IPS-NIHi11 (cell line): Measurements from ENCODE around the gene TMEM231.
A peak's percentile ranks its signal among the peaks of the same experiment; 100 is the strongest.
"Not testable (repeated sequence)": the region's sequence is repeated elsewhere in the genome, so short reads cannot be mapped to it uniquely, and the experiment has no call there.

Experiments
- DNase-seq: peaks from one replicate; pipeline ENCODE4 v3.0.0; 2012; ENCODE audit warnings: mixed read lengths, low spot score

The TMEM231 gene

DNA sequence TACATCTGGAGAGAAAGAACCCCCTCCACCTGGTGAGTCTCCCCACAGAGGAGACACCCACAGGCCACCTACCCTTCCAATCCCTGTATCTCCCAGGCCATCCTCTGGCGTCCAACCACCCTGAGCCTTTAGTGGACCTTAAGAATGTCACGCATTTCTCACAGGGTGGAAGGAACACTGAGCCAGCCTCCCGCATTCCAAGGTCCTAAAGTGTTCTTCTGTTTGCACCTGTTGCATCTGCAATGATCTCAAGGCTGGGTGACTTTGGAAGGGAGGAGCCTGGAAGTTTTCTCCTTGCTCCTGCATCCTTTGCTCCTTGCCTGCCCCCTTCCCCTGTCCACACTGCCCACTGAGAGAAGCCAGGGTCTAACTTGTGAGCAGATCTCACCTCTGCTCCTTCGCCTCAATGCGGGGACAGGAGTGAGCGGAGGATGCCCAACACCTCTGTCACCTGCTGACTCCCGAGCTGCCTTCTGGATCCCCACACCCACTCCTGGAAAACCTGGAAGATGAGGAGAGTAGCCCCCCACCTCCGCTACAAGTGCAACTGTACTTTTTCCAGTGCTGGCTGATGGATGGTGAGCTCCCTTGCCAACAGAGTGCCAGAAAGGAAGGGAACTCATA lies 23.8 kb downstream of the TMEM231 start:
- DNase-seq: no peak

DNA sequence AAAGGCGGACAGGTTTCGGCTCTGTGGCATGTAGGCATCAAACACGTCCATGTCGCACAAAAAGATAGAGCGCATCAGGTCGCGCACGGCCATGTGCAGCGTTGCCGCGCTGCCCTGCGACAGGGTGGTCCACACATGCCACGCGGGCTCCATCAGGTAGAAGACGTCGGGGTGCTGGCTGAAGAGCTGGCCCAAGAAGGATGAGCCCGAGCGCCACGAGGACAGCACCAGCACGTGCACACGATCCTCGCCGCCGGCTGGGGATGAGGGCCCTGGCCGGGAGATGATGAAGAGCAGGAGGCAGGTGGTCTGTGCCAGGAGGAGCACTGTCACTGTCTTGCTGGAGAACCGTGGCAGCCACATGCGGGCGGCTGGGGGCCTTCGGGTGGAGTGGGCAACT lies 26.1 kb downstream of the TMEM231 start:
- no peak for DNase-seq

DNA sequence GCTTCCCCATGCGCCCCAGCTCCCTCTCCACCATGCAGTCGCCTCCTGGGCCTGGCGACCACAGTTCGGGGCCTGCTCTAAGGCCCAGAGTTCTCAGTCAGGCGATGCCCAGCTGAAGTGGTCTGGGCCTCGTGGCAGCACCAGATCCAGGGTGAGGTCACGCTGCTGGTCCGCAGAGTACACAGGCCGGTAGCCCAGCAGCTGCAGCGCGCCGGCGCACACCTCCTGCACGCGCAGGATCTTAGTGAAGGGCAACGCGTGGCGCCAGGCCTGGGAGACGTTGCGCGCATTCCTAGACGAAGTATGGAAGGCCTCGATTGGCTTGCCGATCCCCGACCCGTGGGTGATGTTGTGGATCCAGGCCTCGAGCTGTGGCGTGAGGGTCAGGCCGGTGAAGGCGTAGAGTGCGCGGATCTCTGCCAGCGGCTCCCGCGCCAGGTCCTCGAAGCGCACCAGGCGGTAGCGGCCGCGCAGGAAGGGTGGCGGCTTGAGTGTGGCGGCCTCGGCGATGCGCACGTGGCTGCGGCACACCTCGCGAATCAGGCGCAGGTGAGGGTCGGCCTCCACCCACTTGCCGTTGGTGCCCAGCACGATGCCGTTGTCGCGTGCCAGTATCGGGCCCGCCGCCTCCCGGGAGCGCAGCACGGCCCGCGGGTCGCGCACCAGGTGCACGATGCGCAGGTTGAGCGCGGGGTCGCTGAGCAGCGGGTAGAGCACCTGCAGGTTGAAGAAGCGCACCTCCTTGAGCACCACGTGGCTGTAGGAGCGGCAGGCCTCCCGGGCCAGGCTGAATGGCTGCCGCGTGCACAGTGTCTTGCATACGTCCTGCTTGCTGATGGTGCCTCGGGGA lies 26.8 kb downstream of the TMEM231 start:
- no peak for DNase-seq

DNA sequence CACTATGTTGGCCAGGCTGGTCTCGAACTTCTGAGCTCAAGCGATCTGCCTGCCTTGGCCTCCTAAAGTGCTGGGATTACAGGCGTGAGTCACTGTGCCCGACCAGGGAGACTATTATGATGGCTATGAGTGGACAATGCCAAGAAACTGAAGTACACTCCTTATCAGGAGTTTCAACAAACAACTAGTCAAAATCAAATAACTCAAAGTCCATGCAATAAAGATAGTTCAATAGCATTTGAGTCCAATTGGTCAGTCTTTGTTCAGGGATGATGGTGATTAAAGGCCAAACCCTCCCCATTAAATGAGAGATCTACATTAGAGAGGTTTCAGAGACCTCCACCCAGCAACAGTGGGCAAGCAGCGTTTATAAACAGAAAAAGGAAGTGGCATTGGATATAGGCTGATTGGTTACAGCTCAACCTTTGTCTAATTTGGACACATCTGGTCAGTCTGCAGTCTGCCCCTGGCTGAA lies 28.2 kb downstream of the TMEM231 start:
- DNase-seq: no peak

DNA sequence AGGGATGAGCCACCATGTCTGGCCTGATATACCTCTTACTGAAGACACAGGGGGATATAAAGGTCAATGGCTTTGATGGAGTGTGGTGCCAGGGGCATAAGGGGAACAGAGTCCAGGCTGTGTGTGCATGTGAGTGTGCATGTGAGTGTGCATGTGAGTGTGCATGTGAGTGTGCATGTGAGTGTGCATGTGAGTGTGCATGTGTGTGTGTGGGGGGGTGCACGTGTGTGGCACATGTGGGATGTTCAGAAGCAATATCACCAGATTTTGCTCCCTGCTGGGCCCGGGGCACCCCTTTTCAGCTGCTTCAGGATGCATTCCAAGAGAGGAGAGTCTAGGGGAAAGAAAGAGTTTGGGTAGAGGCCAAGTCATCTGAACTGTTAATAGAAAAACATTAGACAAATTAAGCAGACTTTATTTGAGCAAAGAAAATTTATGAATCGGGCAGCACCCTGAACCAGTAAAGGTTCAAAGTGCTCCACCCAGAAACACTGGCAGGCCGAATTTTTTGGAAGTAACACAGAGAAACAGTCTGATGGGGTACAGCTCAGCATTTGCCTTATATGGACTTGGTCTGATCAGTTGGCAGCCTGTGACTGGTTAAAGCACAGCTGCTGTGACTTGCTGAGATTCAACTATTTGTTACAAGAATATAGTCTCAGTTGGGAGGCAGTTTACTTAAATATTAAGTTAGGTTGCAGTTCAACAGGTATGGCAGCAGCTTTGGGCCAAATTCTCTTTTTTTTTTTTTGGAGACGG lies 29.8 kb downstream of the TMEM231 start:
- no peak for DNase-seq

DNA sequence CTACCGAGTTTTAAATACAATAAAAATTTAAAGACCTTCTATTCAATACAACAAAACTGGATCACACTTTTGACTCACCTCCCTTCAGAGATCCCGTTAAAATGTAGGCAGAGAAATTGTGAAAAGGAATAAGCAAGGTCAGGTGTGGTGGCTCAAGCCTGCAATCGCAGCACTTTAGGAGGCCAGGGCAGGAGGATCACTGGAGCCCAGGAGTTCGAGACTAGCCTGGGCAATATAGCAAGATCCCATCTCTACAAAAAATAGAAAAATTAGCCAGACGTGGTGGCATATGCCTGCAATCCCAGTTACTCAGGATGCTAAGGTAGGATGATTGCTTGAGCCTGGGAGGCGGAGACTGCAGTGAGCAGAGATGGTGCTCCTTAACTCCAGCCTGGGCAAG lies 36.9 kb downstream of the TMEM231 start:
- no peak for DNase-seq

DNA sequence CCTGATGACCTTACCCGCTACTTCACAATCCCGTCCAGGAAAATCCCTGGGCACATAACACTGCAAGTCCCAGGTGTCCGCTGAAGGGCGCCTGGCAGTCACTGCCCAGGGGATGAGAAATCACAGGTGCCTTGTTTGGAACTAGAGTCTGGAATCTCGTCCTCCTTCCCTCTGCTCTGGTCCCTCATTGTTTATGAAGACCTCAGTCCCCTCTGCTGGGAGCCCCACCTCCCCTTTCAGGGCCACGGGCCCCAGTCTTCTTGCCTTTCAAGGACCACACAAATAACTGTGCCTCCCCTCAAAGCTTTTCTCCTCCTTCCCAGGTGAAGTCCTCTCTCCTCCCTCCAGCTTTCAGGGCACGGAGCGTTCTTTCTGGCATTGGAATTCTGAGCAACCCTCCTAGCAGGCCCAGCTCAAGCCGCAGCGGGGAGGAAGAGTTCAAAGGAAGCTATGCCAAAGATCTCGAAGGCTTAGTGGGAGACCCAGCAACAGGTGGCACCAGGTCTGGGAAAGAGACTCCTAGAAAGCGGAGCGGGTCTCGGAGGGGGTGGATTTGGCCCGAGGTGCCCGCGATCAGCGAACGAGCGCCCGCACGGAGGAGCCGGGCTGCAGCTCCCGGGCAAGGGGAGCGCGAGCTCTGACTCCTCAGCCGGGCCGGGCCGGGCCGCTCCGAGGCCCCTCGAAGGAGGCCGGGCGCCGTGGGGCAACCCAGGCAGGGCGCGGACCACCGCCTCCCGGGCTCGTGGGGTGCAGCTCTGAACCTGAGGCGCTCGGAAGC lies 39.7 kb downstream of the TMEM231 start:
- peak; percentile 38 for DNase-seq

DNA sequence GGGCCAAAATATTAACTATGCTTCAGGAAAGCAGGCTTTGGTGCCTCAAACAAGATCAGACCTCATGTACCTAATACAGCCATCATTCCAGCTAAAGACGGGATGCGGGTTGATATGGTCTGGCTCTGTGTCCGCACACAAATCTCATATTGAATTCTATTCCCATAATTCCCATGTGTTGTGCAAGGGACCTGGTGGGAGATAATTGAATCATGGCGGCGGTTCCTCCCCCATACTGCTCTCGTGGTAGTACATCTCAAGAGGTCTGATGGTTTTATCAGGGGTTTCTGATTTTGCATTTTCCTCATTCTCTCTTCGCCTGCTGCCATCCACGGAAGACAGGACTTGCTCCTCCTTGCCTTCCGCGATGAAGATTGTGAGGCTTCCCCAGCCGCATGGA lies 41.8 kb downstream of the TMEM231 start:
- DNase-seq: no peak

DNA sequence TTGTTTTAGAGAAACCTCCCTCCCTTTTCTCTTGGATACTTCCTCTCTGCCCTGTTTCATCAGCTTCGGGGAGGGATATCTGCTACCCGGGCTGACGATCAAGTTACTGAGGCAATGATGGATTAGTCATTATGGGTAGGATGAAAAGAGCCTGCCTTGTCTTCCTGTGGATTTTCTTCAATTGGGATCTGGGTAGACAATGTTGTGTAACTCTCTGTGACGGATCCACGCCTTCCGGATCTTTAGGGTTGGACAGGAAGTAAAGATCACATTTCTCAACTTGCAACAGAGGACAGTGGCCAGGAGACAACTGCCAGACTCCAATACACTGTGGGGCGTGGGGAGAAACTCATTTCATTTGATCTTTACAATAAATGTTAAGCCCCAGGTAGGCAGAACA lies 49.5 kb downstream of the TMEM231 start:
- DNase-seq: no peak

DNA sequence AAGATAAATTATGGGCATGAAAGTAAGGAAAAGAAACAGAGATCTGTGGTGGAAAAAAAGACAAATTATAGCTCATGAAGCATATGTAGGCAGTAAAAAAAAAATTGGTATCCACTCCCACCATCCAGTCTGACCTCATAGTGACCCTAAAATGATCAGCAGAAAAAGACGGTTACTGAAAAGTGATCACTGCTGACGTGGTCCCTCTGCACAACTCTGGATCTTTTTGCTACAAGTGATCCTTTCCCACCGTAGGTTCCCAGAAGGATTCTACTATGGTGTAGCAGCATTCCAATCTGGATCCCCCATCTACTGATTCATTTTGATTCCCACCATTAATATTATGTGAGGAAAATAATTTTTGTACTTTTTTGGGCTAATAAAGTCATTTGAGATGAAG lies 49.9 kb downstream of the TMEM231 start:
- DNase-seq: no peak

DNA sequence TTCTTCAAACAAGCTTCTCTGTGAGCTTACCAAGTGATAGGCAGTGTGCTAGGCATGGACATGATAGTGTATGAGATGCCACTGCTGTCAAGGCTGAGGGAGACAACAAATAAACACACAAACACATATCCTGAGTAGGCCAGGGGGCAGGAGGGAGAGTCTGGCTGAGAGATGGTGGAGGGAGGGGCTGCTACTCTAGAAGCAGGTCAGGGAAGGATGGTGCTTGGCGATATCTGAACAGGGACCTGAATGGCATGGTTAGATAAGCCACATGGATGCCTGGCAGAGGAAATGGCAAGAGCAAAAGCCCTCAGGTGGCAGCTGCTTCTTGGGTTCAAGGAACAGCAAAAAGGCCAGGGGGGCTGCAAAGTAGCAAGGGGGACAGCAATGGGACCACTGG lies 52.3 kb downstream of the TMEM231 start:
- DNase-seq: no peak

DNA sequence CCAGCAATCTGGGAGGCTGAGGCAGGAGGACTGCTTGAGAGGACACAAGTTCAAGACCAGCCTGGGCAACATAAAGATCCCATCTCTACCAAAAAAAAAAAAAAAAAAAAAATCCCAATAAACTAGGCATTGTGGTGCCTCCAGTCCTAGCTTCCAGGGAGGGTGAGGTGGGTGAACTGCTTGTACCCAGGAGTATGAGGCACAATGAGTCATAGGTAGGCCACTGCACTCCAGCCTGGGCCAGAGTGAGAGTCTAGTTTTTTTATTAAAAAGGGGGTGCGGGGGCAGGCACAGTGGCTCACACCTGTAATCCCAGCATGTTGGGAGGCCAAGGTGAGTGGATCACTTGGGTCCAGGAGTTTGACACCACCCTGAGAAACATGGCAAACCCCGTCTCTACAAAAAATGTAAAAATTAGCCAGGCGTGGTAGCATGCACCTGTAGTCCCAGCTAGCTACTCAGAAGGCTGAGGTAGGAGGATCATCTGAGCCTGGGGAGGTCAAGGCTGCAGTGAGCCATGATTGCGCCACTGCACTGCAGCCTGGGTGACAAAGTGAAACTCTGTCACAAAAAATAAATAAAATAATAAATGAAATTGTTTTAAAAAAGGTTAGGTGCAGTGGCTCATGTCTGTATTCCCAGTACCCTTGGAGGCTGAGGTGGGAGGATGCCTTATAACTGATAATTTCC lies 53.0 kb downstream of the TMEM231 start:
- no peak for DNase-seq

DNA sequence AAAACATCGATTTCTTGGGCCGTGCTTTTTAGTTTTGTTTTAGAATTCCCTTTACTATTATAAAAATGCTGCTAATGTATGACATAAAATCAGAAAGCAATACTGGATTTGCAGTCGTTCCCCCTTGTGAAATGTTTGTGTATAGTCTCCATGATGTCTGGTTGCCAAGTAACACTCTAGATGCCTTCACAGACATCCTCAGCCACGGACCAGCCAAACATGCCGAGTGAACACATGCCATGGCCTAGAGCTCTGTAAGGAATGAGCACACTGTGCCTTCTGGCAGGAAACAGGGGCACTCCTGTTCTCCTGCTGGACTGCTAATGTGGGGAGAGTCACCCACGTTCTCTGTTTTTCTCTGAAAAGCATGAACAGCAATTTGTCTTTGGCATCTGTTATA lies 54.2 kb downstream of the TMEM231 start:
- not testable (repeated sequence) for DNase-seq

DNA sequence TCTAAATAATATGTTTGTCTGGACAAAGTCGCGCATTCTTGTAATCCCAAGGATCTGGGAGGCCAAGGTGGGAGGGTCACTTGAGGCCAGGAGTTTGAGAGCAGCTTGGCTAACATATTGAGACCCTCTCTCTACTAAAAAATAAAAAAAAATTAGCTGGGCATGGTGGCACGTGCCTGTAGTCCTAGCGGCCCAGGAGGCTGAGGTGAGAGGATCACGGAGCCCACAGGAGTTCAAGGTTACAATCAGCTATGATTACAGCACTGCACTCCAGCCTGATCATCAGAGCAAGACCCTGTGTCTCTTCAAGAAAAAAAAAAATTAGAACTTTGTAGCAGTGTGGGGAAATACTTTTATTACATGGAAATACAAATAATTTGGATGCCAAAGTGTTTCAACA lies 54.7 kb downstream of the TMEM231 start:
- no peak for DNase-seq

DNA sequence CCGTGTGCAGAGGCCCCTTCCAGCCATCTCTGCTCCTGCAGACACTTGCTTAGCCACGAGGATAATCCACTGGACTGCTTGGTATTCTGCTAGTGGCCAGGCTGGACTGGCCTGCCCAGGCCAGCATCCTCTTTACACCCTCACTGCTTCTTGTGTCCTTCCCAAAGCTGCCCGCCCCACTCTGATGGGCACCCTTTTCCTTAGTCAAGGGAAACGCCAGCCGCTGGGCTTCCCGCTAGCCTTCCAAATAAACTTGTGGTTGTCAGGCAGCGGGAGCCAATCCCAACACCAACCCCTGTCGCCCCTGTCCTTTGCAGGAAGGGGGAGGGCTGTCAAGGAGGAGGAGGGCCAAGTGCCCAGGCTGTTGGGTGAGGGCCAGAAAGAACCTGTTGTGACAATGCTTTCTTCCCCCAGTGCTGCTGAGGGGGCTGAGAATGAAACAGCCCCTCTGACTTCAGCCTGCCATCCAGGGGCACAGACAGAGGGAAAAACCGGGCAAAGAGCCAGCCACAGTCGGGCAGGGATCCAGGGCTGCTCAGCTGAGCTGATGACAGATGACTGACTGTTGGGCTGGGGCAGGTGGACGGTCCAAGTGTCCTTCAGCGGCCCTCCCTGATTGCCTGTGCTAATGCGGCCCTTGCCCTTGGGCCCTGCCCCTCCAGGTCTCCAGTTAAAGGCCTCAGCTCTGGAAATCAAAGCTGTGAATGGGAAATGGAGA lies 57.3 kb downstream of the TMEM231 start:
- DNase-seq: not testable (repeated sequence)

DNA sequence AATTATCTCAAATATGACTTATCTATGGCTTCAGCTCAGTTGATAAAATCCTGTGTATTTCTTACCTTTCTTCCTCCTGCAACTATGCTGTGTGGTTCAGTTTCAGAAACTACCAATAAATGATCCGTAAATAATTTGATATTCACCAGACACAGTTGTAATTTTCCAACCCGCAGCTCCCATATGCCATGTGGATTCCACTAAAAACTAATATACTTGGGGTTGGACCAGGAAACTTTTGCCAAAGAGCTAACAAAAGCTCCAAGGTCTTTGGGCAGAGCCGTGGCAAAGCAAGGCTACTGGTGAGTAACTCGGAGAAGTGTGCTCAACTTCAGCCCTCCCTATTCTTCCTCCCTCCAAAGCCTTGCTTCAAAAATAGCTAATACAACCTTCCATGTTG lies 58.5 kb downstream of the TMEM231 start:
- no peak for DNase-seq

DNA sequence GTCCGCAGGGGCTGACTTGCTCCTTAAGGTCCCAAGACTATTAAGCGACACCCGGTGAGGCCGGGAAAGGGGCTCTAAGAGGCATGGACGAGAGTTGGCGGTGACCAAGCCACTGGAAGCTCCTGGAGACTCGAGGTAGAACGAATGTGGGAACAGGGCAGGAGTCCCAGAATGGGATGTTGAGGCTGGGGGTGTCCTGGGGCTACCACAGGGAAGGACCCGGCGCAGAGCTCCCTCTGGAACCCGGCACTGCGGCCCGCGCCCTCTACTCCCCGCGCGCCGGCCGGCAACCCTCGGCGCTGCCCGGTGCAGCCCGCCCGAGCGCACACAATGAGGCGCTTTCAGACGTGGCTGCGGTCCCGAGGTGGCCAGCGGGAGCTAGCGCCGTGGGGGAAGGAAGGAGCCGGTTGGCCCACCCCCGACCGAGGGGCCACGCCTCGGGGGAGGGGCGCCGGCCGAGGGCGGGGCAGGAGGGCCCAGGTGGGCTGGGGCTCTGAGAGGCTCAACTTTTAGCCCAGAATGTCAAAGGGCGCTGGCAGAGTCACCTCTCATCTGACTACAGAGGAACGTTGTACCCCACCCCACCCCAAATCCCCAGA lies 60.9 kb downstream of the TMEM231 start, which contains the start of gene CHST6:
Gene CHST6, minus strand, starts transcription at position 366 of the 599 bp plus-strand sequence. CDS start 15,613 bp downstream, outside the sequence.
- DNase-seq: peak; percentile 93

DNA sequence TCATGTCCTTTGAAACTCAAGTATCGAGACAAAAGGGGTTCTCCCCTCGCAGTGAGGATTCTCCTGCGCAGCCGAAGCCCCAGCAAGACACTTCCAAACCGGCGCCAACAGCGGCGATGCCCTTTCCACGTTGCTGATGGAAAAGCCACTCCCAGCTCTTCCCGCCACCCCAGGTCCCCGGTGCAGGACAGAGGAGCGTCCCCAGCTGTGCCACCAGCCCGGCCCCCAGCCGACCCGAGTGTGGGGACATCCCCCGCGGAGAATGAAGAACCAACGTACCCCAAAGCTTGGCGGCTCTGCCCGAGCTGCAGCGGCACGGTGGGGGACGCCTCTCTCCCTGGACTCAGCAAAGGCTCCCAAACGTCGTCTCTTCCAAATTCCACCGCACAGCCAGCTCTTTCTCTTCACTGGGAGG lies 61.4 kb downstream of the TMEM231 start:
- no peak for DNase-seq

DNA sequence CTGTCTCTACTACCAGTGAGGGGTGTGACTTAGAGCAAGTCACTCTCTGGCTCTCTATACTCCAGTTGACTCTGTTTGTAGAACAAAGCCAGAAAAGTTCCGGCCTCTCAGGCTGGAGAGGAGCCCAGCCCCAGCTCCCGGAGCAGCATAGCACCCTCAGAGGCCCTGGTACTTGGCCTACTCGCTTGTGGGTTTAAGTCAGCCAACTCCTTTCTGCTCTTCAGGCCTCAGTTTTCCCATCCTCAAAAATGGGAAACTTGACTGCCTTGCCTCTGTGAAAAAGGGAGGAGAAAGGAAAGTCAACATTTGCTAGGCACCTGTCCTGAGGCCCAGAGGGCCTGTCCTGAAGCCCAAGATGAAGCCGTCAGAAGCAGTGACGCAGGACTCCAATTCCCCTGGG lies 61.9 kb downstream of the TMEM231 start:
- no peak for DNase-seq

DNA sequence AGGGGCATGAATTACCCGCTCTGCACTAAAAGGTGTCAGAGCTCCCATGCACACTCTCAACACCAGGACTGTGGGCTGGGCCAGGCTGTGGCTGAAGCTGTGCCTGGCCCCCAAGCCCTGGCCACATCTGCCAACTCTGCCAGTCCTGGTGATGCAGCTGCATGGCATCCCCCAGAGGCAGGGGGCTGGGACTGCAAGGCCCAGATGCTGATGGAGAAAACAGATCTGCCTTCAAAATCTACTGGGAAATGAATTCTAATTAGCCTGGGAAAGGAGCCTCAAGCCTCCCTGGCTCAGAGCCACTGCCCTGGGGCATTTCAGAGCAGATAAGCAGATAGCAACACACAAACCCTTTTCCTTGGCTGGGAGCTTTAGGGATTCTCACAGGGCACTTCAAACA lies 64.2 kb downstream of the TMEM231 start:
- no peak for DNase-seq
